ENCODE results near the gene SIX2. TPM values are rescaled to one million over a fixed set of nuclear protein-coding genes. Genes with fewer than 3 reads are reported as not detected.

SIX2 gene
- total RNA-seq, 4 donors from 2014 or later, result 0.34 to 1.2 (median 0.60) TPM; not detected in 1

- Histone ChIP-seq H3K27ac (no peak overlapping the region), H3K4me3 (no peak overlapping the region), H3K36me3 (no peaks in the 10 kb centered on the region), H3K4me1 (peaks cover 51% of the 10 kb centered on the region), H3K9me3 (no peaks in the 10 kb centered on the region), H3K27me3 (peaks cover 79% of the 10 kb centered on the region)
- TF ChIP-seq POLR2A (IDR thresholded peaks at IDR 0.05) (no peak), CTCF (IDR thresholded peaks at IDR 0.05) (no peak), EP300 (IDR thresholded peaks at IDR 0.05) (no peak), POLR2AphosphoS5 (IDR thresholded peaks at IDR 0.05) (no peak)
- 58% methylated on average over 8 of the region's 13 CpGs for WGBS
- DNase-seq (ENCODE audit: low spot score in 2 of 2), result no peak
These were observed 3.5 kb upstream of the SIX2 start for GRCh38 chr2:45012733-45013132.

GRCh38 chr2:45011621-45012602 lies 2.7 kb upstream of the SIX2 start:
- no peaks in the 10 kb centered on the region for H3K36me3 ChIP-seq
- no peak for DNase-seq (ENCODE audit: low spot score in 2 of 2)
- H3K4me1 ChIP-seq, result peaks cover 51% of the 10 kb centered on the region
- TF ChIP-seq EP300 (IDR thresholded peaks at IDR 0.05), result no peak
- no peak for TF ChIP-seq POLR2AphosphoS5 (IDR thresholded peaks at IDR 0.05)
- no peaks in the 10 kb centered on the region for H3K9me3 ChIP-seq
- 75% methylated on average over 9 of the region's 10 CpGs for WGBS
- no peak overlapping the region for H3K4me3 ChIP-seq
- H3K27ac ChIP-seq, result no peak overlapping the region
- peaks cover 87% of the 10 kb centered on the region for H3K27me3 ChIP-seq

DNA sequence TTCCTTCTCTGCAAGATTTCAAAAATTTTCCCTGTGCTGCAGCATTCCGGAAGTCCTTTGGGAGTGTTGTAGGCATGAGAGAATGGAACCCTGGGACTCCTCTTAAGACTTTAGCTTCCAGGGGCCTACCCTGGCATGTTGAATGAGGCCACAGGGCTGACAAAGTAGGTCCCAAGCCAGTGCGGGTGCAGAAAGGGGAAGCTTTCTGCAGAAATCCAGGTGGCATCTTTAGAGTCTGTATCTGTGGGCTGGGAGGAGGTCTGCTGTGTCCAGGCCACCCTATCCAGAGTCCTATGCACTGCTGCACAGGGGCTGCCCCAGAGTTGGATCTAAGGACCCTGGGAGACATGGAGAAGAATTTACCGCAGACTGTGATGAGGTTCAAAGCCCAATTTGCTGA lies 1.9 kb upstream of the SIX2 start:
- H3K9me3 ChIP-seq, result no peaks in the 10 kb centered on the region
- peaks cover 94% of the 10 kb centered on the region for H3K27me3 ChIP-seq
- peaks cover 51% of the 10 kb centered on the region for H3K4me1 ChIP-seq
- peak overlapping the region; percentile 54 for H3K4me3 ChIP-seq
- no peaks in the 10 kb centered on the region for H3K36me3 ChIP-seq
- DNase-seq (ENCODE audit: low spot score in 2 of 2), result no peak
- H3K27ac ChIP-seq, result no peak overlapping the region
- WGBS, result 72% methylated on average over 3 of the region's 3 CpGs
- no peak for TF ChIP-seq POLR2AphosphoS5 (IDR thresholded peaks at IDR 0.05)
- no peak for TF ChIP-seq CTCF (IDR thresholded peaks at IDR 0.05)
- no peak for TF ChIP-seq POLR2A (IDR thresholded peaks at IDR 0.05)
- no peak for TF ChIP-seq EP300 (IDR thresholded peaks at IDR 0.05)

- DNase-seq (ENCODE audit: low spot score in 2 of 2), result no peak
- H3K4me3 ChIP-seq, result peak overlapping the region; percentile 54
These were observed 1.4 kb upstream of the SIX2 start for GRCh38 chr2:45010702-45011012.

GRCh38 chr2:45009928-45010701 lies 863 bp upstream of the SIX2 start:
- no peak for TF ChIP-seq CTCF (IDR thresholded peaks at IDR 0.05)
- TF ChIP-seq EP300 (IDR thresholded peaks at IDR 0.05), result no peak
- Histone ChIP-seq H3K36me3 (no peaks in the 10 kb centered on the region), H3K9me3 (no peaks in the 10 kb centered on the region), H3K4me3 (peak overlapping the region; percentile 54), H3K4me1 (peaks cover 52% of the 10 kb centered on the region), H3K27me3 (peaks cover 94% of the 10 kb centered on the region), H3K27ac (peak overlapping the region; percentile 63)
- 4% methylated on average over 10 of the region's 56 CpGs for WGBS
- peak; percentile 83 to 88 for DNase-seq (ENCODE audit: low spot score in 2 of 2)

More at GRCh38 chr2:45010702-45011012, 1.4 kb upstream of the SIX2 start:
- Histone ChIP-seq H3K9me3 (no peaks in the 10 kb centered on the region), H3K27me3 (peaks cover 94% of the 10 kb centered on the region), H3K4me1 (peaks cover 51% of the 10 kb centered on the region), H3K27ac (peak overlapping the region; percentile 63), H3K36me3 (no peaks in the 10 kb centered on the region)
- TF ChIP-seq POLR2A (IDR thresholded peaks at IDR 0.05) (no peak), CTCF (IDR thresholded peaks at IDR 0.05) (no peak), EP300 (IDR thresholded peaks at IDR 0.05) (no peak), POLR2AphosphoS5 (IDR thresholded peaks at IDR 0.05) (no peak)
- WGBS, result 15% methylated on average over 5 of the region's 5 CpGs
